ENCODE results near the gene PTPN4. TPM values are rescaled to one million over a fixed set of nuclear protein-coding genes. Genes with fewer than 3 reads are reported as not detected.

PTPN4 gene
- total and polyA plus RNA-seq, 2 experiments from 2014 or later, result 19.8 to 24.3 TPM

DNA sequence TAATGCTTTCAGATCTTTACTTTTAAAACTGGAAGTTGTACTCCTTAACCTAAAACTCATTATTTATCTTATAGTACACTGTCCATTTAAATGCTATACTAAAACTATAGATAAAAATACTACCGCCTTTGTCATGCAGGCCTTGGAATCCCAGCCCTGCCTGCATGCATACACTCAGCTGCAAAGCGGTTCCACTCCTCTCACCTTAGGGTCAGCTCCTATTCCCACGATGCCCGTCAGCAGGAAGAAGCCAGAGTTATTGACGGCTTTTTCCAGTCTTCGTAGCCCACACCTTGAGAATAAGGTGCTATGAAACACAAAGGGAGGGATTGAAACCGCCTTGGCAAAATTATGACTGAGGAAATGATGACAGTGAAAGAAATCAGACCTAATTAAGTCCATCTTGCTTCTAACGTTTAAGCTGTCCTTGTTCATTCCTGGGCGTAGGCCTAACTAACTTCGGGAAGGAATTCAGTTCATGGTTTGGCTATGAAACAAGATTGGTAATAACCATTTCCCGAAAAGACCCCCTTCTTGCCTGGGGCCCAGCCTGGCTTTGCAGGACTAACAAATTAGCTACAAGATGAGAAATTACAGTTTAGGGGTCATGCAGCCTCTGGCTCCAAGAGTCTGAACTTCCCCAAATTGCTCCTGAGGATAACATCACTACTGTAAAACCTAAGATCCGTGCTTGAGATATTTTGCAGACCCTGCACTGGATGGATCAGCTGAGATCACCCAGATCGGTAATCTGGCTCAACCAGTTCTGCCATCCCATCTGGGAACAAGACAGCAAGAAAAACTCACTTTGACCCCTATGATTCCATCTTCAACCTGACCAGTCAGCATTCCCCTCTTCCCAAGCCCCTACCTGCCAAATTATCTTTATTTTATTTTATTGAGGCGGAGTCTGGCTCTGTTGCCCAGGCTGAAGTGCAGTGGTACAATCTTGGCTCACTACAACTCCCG, 270.2 kb downstream of the PTPN4 start:
- no peak for TF ChIP-seq EZH2phosphoT487 (IDR thresholded peaks at IDR 0.05; ENCODE audit: insufficient read depth, low read depth)
- TF ChIP-seq EZH2 (IDR thresholded peaks at IDR 0.05; ENCODE audit: insufficient read depth, poor library complexity, severe bottlenecking), result no peak
- 63 to 67% methylated on average over 15 of the region's 15 CpGs for WGBS, 2 experiments (ENCODE audit: low coverage in 1 of 2, low lambda C conversion rate in 2 of 2, missing lambda C conversion rate in 2 of 2)
- Histone ChIP-seq H3K4me2 (ENCODE audit: unreplicated experiment) (no peak overlapping the region), H3K79me2 (ENCODE audit: insufficient read depth) (no peaks in the 10 kb centered on the region), H3K36me3 (ENCODE audit: low read depth) (no peaks in the 10 kb centered on the region), H3K9me3 (ENCODE audit: low read depth) (no peaks in the 10 kb centered on the region), H3K9me2 (ENCODE audit: insufficient read depth) (no peaks in the 10 kb centered on the region), H3K4me3 (no peak overlapping the region), H3F3A (ENCODE audit: insufficient read depth) (no peaks in the 10 kb centered on the region), H3K27ac (no peak overlapping the region), H3K27me3 (replicated peaks; ENCODE audit: insufficient read depth) (no peaks in the 10 kb centered on the region), H4K20me1 (ENCODE audit: insufficient read depth) (no peaks in the 10 kb centered on the region), H2AFZ (no peak overlapping the region), H3K9ac (no peak overlapping the region), H3K4me1 (ENCODE audit: insufficient read depth) (no peaks in the 10 kb centered on the region)
- DNase-seq, result no peak
- in situ Hi-C loops (cut with MboI), result no loop called here

DNA sequence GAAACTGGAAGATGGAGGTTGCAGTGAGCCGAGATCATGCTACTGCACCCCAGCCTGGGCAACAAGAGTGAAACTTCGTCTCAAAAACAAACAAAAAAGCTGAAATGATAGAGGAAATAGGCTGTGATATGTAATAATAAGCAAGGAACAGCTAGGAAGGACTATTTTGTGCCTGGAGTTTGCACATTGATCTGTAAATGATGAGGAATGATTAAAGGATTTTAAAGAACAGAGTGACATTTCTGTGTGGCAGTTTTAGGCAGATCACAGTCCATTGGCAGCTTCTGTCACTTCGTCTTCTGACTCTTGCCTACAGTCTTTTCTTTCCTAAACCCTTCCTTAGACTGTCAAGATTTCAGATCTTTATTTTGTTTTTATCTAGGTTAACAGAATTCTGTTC, 272.6 kb downstream of the PTPN4 start:
- no peak for DNase-seq
- Histone ChIP-seq H3K9me3 (ENCODE audit: low read depth) (no peaks in the 10 kb centered on the region), H3K36me3 (ENCODE audit: low read depth) (no peaks in the 10 kb centered on the region), H3K27ac (no peak overlapping the region), H3K27me3 (replicated peaks; ENCODE audit: insufficient read depth) (no peaks in the 10 kb centered on the region), H3K4me2 (ENCODE audit: unreplicated experiment) (no peak overlapping the region), H3K9ac (no peak overlapping the region), H3K79me2 (ENCODE audit: insufficient read depth) (no peaks in the 10 kb centered on the region), H3K4me3 (no peak overlapping the region), H2AFZ (no peak overlapping the region), H3F3A (ENCODE audit: insufficient read depth) (no peaks in the 10 kb centered on the region), H3K4me1 (ENCODE audit: insufficient read depth) (no peaks in the 10 kb centered on the region), H3K9me2 (ENCODE audit: insufficient read depth) (no peaks in the 10 kb centered on the region), H4K20me1 (ENCODE audit: insufficient read depth) (no peaks in the 10 kb centered on the region)
- TF ChIP-seq EZH2phosphoT487 (IDR thresholded peaks at IDR 0.05; ENCODE audit: insufficient read depth, low read depth) (no peak), EZH2 (IDR thresholded peaks at IDR 0.05; ENCODE audit: insufficient read depth, poor library complexity, severe bottlenecking) (no peak)
- in situ Hi-C loops (cut with MboI), result no loop called here
- WGBS, 2 experiments (ENCODE audit: low coverage in 1 of 2, low lambda C conversion rate in 2 of 2, missing lambda C conversion rate in 2 of 2), result 87 to 92% methylated on average over 3 of the region's 3 CpGs

Other genes with a start within 250 kb of the PTPN4 start
- not detected in 2 replicates for gene SCTR, start 235.4 kb upstream of the PTPN4 start, total RNA-seq (2014; rRNA removed; shearing (Covaris generic))
- not detected in 2 replicates for gene SCTR, start 235.4 kb upstream of the PTPN4 start, polyA plus RNA-seq (2016; fragmentation: Nextera tagmentation; extraction: Ambion mirVana)
- gene CFAP221, start 215.5 kb upstream of the PTPN4 start, total RNA-seq (2014; rRNA removed; shearing (Covaris generic)), result not detected in 2 replicates
- 0.16 and 0.27 TPM in 2 replicates for gene CFAP221, start 215.5 kb upstream of the PTPN4 start, polyA plus RNA-seq (2016; fragmentation: Nextera tagmentation; extraction: Ambion mirVana)
- gene TMEM177, start 80.7 kb upstream of the PTPN4 start, total RNA-seq (2014; rRNA removed; shearing (Covaris generic)), result 8.5 and 9.5 TPM in 2 replicates
- gene TMEM177, start 80.7 kb upstream of the PTPN4 start, polyA plus RNA-seq (2016; fragmentation: Nextera tagmentation; extraction: Ambion mirVana), result 10.0 and 10.4 TPM in 2 replicates